Amniotic stem cell (primary cell): ENCODE data around the gene DAP.

Experiments
- DNase-seq: peaks from one replicate; lab custom pipeline; 2025; lab: John Stamatoyannopoulos, UW

The DAP gene

DNA sequence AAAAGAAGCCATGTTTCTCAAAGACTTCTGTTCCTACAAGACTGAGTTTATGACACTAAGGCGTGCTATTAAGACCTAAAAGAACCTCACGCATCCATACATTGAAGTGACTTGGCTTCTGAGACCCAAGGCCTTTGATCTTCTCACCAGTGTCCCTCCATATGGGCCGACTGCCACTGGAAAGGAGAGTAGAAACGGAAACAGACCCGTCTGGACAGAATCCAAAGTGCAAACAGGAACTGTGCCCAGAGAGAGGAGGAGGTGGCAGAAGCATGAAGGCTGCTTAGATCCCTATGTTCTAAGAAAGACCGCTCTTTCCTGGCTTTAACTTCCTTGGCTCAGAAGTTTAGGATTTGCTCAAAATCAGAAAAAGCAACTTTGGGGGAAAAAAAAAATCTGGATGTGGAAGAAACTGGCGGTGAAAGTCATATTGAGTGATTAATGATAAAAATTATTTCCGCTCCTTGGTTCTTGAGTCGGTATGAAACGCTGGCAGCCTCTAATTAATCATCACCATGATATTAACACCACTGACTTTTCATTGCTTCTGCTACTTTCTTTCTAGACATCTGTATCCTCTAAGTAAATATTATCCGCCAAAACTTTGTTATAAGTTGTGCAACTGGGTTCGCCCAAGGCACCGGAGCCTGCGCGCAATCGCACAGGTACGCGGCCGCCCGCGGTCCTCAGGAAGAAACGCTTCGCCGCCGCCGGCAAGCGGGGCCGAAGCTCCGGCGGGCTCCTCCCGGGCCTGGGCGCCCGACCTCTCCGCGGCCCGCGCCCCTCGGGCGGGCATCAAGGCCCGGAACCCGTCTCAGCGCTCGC, 726 bp downstream of the DAP start:
- DNase-seq, result peak; percentile 24

GRCh38 chr5:10759111-10759510, 1.9 kb downstream of the DAP start:
- DNase-seq, result no peak

GRCh38 chr5:10757922-10758555, 3.0 kb downstream of the DAP start:
- no peak for DNase-seq

DNA sequence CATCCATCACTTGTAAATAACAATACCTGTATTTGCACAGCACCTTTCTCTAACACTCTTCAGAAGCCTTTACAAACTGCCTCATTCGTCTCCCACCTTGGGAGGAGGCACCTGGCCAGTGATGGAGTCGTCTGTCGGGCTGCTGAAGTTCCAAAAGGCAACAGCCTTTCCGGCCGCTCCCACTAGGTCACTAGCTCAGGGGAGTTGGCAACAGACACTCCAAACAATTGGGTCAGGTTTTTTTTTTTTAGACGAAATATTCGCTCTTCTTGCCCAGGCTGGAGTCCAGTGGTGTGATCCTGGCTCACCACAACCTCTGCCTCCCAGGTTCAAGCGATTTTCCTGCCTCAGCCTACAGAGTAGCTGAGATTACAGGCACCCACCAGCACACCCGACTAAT, 4.0 kb downstream of the DAP start:
- DNase-seq, result no peak

DNA sequence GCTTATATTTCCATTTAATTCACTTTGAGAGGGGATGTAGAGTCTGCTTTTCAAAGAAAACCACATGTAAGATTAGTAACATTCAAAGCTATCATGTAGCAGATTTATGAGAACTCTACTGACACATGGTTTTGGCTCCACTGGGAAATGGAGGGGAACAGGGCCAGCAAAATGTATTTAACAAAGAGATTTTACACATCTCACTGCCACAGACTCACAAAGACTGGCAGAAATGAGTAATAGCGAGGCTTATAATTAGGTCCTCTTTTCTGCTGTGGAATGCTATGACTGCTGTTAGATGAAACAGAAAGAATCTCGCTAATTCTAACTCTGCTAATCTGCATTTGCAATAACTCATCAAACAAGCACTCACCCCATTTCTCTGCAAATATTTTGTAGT, 4.5 kb downstream of the DAP start:
- peak; percentile 27 for DNase-seq

GRCh38 chr5:10753178-10753577, 7.9 kb downstream of the DAP start:
- no peak for DNase-seq

- no peak for DNase-seq
These were observed 8.6 kb downstream of the DAP start for GRCh38 chr5:10752451-10752850.

DNA sequence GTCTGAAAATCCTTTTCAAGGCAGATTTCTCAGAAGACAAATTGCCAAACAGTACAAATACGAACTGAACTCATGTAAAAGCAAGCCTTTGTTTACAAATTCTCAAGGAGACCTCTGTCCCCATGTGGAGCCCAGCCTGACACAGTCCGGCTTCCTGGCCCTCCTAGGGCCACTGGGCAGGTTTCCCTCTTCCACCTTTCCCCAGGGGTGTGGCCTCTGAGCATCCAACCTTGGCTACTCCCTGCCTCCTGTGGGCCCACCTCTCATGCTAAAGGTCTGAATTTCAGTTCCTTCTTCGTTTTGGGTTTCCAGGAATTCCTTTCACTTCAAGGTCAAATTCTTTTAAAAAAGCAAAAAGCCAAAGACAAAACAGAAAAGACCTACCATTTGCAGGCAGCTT, 10.1 kb downstream of the DAP start:
- no peak for DNase-seq

GRCh38 chr5:10747678-10748622, 13.1 kb downstream of the DAP start:
- DNase-seq, result no peak

GRCh38 chr5:10746711-10747110, 14.3 kb downstream of the DAP start:
- DNase-seq, result no peak

DNA sequence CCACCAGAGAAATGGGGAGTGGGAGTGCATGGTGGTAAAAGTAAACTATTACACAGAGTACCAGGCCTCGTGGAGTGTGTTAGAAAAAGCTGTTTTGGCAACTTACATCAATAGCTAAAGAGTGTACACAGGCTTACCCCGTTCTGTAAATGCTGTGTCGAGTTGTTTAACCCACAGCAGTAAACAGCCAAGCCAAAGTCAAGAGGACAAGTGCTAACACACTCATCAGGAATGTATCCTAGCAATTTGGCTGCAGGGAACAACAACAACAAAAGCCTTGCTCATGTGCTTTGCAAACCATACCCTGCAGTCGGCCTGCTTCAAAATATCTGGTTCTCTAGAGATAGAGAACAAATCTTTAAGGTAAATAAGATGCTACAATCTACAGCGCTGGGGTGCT, 15.9 kb downstream of the DAP start:
- no peak for DNase-seq

DNA sequence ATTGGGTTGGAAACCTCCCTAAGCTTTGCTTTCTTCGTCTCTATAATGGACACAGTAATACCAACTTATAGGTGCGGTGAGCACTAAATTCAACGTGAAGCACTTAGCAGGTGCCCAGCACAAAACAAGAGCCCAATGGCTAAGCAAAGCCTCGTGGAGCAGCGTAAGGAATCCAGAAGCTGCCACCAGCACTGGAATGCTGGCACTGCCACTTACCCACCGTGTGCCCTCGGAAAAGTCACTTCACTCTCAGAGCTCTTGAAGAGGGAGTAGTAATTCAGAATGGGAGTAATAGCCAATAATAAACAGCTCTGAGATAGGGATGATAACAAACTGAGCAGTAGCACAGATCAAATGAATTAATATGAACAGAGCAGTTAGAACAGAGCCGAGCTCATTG, 16.4 kb downstream of the DAP start:
- DNase-seq, result no peak

DNA sequence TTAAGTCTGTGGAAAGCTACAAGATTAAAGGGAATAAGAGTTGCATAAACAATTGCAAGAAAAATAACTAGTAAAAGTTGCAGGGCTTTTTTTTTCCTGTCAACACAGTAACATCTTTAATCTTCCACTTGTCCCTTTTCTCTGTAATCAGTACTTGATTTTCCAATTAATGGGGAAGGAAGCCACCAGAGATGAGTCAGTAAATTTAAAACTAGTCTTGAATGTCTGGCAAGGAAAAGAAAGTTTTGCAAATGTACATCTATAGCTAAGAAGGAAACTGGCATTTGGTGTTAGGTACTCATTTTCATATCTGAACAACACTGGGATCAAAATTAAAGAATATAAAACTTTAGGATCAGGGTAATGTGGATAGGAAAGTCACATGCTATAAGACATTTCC, 17.1 kb downstream of the DAP start:
- DNase-seq, result no peak

GRCh38 chr5:10743526-10743925, 17.5 kb downstream of the DAP start:
- no peak for DNase-seq

DNA sequence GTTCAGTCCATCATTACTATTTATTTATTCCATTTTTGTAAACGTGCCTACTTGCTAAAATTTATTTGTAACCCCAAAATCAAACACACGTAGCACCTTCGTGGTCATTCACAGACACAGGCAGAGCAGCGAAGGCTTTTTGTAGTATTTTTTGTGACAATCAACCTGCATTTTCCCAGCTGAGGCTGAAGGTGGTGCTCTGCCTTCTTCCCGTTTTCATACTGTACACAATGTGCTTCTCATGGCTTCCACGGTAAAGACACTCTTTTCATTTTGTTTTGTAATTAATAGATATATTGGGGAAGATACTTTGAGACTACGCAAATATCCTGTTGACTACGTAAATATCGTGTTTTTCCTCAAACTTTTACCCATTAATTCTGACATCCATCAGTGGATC, 19.4 kb downstream of the DAP start:
- DNase-seq, result no peak

GRCh38 chr5:10740384-10740783, 20.6 kb downstream of the DAP start:
- DNase-seq, result no peak

- DNase-seq, result no peak
These were observed 23.2 kb downstream of the DAP start for GRCh38 chr5:10737880-10738279.

DNA sequence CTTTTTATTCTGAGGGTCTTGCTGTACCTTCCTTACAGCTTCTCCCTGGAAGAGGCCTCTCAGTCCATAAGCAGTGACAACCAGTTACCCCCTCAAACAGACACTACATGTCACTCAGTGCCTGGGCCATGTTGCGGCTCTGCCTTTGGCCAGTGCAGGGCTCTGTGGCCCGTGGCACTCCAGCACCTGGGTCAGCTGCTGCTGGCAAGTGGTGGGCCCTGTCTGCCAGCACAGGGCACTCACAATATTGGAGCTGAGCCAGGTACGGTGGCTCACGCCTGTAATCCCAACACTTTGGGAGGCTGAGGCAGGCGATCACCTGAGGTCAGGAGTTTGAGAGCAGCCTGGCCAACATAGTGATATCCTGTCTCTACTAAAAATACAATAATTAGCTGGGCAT, 24.2 kb downstream of the DAP start:
- no peak for DNase-seq

DNA sequence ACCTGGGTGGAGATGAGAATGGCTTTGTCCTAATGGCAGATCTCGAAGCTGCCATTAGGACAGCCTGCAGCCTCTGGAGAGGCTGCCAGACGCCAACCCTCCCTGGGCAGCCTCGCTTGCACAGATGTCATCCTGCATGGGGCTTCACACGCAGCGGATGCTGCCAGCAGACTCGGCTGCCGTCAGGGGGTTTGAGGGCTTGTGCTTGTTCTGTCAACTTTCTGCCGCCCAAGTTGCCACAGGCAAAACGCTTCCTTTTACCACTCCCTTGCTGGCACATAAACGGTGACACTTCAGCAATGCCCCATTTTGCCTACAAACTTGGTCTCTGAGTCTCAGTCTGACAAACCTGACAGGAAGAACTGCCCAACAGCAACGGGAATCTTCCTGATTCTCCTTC, 24.7 kb downstream of the DAP start:
- no peak for DNase-seq

GRCh38 chr5:10735569-10736276, 25.3 kb downstream of the DAP start:
- DNase-seq, result no peak

GRCh38 chr5:10734832-10735523, 26.1 kb downstream of the DAP start:
- no peak for DNase-seq
